ENCODE results near the gene CREB5. TPM values are rescaled to one million over a fixed set of nuclear protein-coding genes. Genes with fewer than 3 reads are reported as not detected.

CREB5 gene
- polyA plus RNA-seq, 1 donor: 12.9 TPM

DNA sequence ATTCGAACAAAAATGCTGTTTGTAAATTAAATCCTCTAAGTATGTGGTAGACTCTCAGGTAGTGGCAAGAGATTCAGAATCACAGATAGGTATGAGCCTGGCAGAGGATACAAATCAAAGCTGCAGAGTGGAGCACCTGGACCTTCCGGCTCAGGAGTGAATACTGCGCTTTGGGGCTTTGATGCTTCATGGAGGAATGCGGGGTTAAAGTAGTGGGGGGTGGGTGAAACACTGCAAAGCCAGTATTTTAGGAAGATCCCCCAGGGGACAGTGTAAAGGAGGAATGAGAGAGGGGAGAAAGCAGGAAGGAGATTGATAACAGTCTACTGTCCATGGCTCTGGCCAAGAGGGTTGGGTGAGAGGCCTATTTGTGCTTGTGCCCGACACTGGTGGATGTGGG lies 43.2 kb downstream of the CREB5 start:
- no peak overlapping the region for H3K4me3 ChIP-seq (ENCODE audit: low read length)
- no peaks in the 10 kb centered on the region for H3K36me3 ChIP-seq (ENCODE audit: control insufficient read depth, insufficient read depth, low read length)
- H3K9me3 ChIP-seq (ENCODE audit: control insufficient read depth, low read depth, low read length): no peaks in the 10 kb centered on the region
- H3K27ac ChIP-seq (ENCODE audit: low read length): no peak overlapping the region
- no peaks in the 10 kb centered on the region for H3K4me1 ChIP-seq (ENCODE audit: control insufficient read depth, insufficient read depth, low read length)
- no peaks in the 10 kb centered on the region for H3K27me3 ChIP-seq (ENCODE audit: control insufficient read depth, insufficient read depth, low read length)
- WGBS (ENCODE audit: insufficient coverage, low lambda C conversion rate): 100% methylated on average over 1 of the region's 5 CpGs
- no peak for DNase-seq

DNA sequence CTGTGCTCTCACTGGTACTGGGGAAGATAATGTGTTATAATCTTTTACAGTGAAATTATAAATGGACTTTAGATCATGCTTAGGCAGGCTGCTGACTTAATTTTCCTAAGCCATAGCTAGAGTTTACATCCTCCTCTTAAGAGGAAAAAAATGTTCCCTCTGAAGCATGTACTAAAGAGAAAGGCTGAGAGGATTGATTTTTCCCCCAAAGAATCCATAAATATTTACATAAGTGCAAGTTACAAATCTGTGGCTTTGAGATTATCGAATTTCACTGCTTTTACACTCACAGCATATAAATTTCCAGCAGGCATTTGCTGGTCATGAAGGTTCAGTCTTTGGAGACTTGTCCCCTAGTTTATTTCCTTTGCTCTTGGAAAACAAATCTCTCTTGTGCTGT lies 43.7 kb downstream of the CREB5 start:
- Histone ChIP-seq H3K27me3 (ENCODE audit: control insufficient read depth, insufficient read depth, low read length) (no peaks in the 10 kb centered on the region), H3K4me1 (ENCODE audit: control insufficient read depth, insufficient read depth, low read length) (no peaks in the 10 kb centered on the region), H3K27ac (ENCODE audit: low read length) (no peak overlapping the region), H3K4me3 (ENCODE audit: low read length) (no peak overlapping the region), H3K36me3 (ENCODE audit: control insufficient read depth, insufficient read depth, low read length) (no peaks in the 10 kb centered on the region), H3K9me3 (ENCODE audit: control insufficient read depth, low read depth, low read length) (no peaks in the 10 kb centered on the region)
- 40% methylated on average over 1 of the region's 1 CpG for WGBS (ENCODE audit: insufficient coverage, low lambda C conversion rate)
- DNase-seq: peak in 1 of 2 donors; percentile 2

DNA sequence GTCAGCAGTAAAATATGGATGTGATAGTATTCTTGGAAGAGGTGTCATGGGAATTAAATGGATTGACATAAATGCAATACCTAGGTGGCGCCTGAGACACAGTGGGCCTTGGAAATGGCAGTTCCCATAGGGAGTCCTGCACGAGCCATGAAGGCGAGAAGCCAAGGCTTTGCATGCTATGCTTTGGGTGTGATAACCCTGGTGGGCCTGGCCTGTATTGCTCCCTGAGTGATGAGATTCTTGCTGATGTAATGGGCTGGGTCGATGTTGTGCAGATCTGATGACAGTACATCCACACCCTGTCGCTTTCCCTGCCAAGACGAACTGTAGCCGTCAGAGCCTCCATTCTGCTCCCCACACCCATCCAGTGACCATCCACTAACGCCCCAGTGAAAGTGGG lies 46.4 kb downstream of the CREB5 start:
- no peaks in the 10 kb centered on the region for H3K36me3 ChIP-seq (ENCODE audit: control insufficient read depth, insufficient read depth, low read length)
- H3K9me3 ChIP-seq (ENCODE audit: control insufficient read depth, low read depth, low read length): no peaks in the 10 kb centered on the region
- no peak for DNase-seq
- no peaks in the 10 kb centered on the region for H3K27me3 ChIP-seq (ENCODE audit: control insufficient read depth, insufficient read depth, low read length)
- no peak overlapping the region for H3K27ac ChIP-seq (ENCODE audit: low read length)
- no peak overlapping the region for H3K4me3 ChIP-seq (ENCODE audit: low read length)
- no peaks in the 10 kb centered on the region for H3K4me1 ChIP-seq (ENCODE audit: control insufficient read depth, insufficient read depth, low read length)
- WGBS (ENCODE audit: insufficient coverage, low lambda C conversion rate): no CpG with 5 or more reads among the region's 8 CpGs

GRCh38 chr7:28459306-28459705 lies 47.0 kb downstream of the CREB5 start:
- no peak for DNase-seq
- Histone ChIP-seq H3K9me3 (ENCODE audit: control insufficient read depth, low read depth, low read length) (no peaks in the 10 kb centered on the region), H3K27me3 (ENCODE audit: control insufficient read depth, insufficient read depth, low read length) (no peaks in the 10 kb centered on the region), H3K27ac (ENCODE audit: low read length) (no peak overlapping the region), H3K36me3 (ENCODE audit: control insufficient read depth, insufficient read depth, low read length) (no peaks in the 10 kb centered on the region), H3K4me1 (ENCODE audit: control insufficient read depth, insufficient read depth, low read length) (no peaks in the 10 kb centered on the region), H3K4me3 (ENCODE audit: low read length) (no peak overlapping the region)
- WGBS (ENCODE audit: insufficient coverage, low lambda C conversion rate): no CpG with 5 or more reads among the region's 4 CpGs

DNA sequence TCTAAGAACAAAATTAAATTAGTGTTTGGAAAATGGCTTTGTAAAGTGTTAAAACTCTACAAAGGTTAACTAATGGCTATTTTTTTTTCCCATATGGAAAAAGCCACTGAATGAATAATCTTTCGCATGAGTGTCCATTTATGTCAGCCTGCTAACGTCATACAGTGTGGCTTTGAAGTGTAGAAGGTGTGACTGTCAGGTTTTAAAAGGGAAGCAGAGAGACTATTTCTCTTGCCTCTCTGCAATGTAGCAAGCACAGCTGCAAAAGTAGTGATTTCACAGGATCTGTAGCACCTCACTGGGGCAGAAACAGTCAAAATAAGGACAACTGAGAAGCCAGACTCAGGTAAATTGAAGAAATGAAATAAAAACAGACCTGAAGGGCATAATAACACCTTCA lies 53.4 kb downstream of the CREB5 start:
- no peaks in the 10 kb centered on the region for H3K36me3 ChIP-seq (ENCODE audit: control insufficient read depth, insufficient read depth, low read length)
- no peaks in the 10 kb centered on the region for H3K9me3 ChIP-seq (ENCODE audit: control insufficient read depth, low read depth, low read length)
- H3K4me1 ChIP-seq (ENCODE audit: control insufficient read depth, insufficient read depth, low read length): no peaks in the 10 kb centered on the region
- WGBS (ENCODE audit: insufficient coverage, low lambda C conversion rate): no CpG with 5 or more reads among the region's 2 CpGs
- H3K4me3 ChIP-seq (ENCODE audit: low read length): no peak overlapping the region
- no peak for DNase-seq
- no peaks in the 10 kb centered on the region for H3K27me3 ChIP-seq (ENCODE audit: control insufficient read depth, insufficient read depth, low read length)
- H3K27ac ChIP-seq (ENCODE audit: low read length): no peak overlapping the region

GRCh38 chr7:28466341-28466740 lies 54.0 kb downstream of the CREB5 start:
- DNase-seq: no peak
- Histone ChIP-seq H3K9me3 (ENCODE audit: control insufficient read depth, low read depth, low read length) (no peaks in the 10 kb centered on the region), H3K4me1 (ENCODE audit: control insufficient read depth, insufficient read depth, low read length) (no peaks in the 10 kb centered on the region), H3K4me3 (ENCODE audit: low read length) (no peak overlapping the region), H3K27me3 (ENCODE audit: control insufficient read depth, insufficient read depth, low read length) (no peaks in the 10 kb centered on the region), H3K36me3 (ENCODE audit: control insufficient read depth, insufficient read depth, low read length) (no peaks in the 10 kb centered on the region), H3K27ac (ENCODE audit: low read length) (no peak overlapping the region)
- 60% methylated on average over 1 of the region's 8 CpGs for WGBS (ENCODE audit: insufficient coverage, low lambda C conversion rate)

GRCh38 chr7:28466885-28467284 lies 54.6 kb downstream of the CREB5 start:
- Histone ChIP-seq H3K4me3 (ENCODE audit: low read length) (no peak overlapping the region), H3K9me3 (ENCODE audit: control insufficient read depth, low read depth, low read length) (no peaks in the 10 kb centered on the region), H3K4me1 (ENCODE audit: control insufficient read depth, insufficient read depth, low read length) (no peaks in the 10 kb centered on the region), H3K27me3 (ENCODE audit: control insufficient read depth, insufficient read depth, low read length) (no peaks in the 10 kb centered on the region), H3K27ac (ENCODE audit: low read length) (no peak overlapping the region), H3K36me3 (ENCODE audit: control insufficient read depth, insufficient read depth, low read length) (no peaks in the 10 kb centered on the region)
- no peak for DNase-seq
- no CpG with 5 or more reads among the region's 1 CpG for WGBS (ENCODE audit: insufficient coverage, low lambda C conversion rate)

DNA sequence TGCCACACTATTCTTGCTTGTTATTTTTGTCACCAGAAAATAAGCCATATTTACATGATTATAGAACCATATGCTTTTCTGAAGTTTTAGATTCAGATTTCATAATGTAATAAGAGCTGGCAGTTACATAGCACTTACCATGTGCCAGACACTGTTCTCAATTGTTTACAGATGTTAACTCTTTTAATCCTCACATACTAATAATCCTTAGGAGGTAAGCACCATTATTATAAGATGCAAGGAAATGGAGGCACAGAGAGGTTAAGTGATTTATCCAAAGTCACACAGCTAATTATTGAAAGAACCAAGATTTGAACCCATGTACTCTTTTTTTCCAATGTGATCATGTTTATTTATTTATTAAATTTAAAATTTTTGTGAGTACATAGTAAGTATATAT lies 57.2 kb downstream of the CREB5 start:
- no peak for DNase-seq
- Histone ChIP-seq H3K36me3 (ENCODE audit: control insufficient read depth, insufficient read depth, low read length) (no peaks in the 10 kb centered on the region), H3K4me3 (ENCODE audit: low read length) (no peak overlapping the region), H3K27me3 (ENCODE audit: control insufficient read depth, insufficient read depth, low read length) (peaks cover 8% of the 10 kb centered on the region), H3K9me3 (ENCODE audit: control insufficient read depth, low read depth, low read length) (no peaks in the 10 kb centered on the region), H3K4me1 (ENCODE audit: control insufficient read depth, insufficient read depth, low read length) (no peaks in the 10 kb centered on the region), H3K27ac (ENCODE audit: low read length) (no peak overlapping the region)

DNA sequence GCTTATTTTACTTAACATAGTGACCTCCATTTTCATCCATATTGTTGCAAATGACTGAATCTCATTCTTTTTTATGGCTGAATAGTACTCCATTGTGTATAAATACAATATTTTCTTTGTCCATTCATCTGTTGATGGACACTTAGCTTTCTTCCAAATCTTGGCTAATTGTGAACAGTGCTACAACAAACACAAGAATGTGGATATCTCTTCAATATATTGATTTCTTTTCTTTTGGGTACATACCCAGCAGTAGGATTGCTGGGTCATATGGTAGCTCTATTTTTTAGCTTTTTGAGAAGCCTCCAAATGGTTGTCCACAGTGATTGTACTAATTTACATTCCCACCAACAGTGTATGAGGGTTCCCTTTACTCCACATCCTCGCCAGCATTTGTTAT lies 58.0 kb downstream of the CREB5 start:
- H3K27me3 ChIP-seq (ENCODE audit: control insufficient read depth, insufficient read depth, low read length): peaks cover 9% of the 10 kb centered on the region
- H3K4me3 ChIP-seq (ENCODE audit: low read length): no peak overlapping the region
- no peaks in the 10 kb centered on the region for H3K9me3 ChIP-seq (ENCODE audit: control insufficient read depth, low read depth, low read length)
- no peaks in the 10 kb centered on the region for H3K4me1 ChIP-seq (ENCODE audit: control insufficient read depth, insufficient read depth, low read length)
- DNase-seq: no peak
- WGBS (ENCODE audit: insufficient coverage, low lambda C conversion rate): no CpG with 5 or more reads among the region's 1 CpG
- no peaks in the 10 kb centered on the region for H3K36me3 ChIP-seq (ENCODE audit: control insufficient read depth, insufficient read depth, low read length)
- H3K27ac ChIP-seq (ENCODE audit: low read length): no peak overlapping the region

- no CpG with 5 or more reads among the region's 6 CpGs for WGBS (ENCODE audit: insufficient coverage, low lambda C conversion rate)
These were observed 60.0 kb downstream of the CREB5 start for GRCh38 chr7:28472332-28472731.

GRCh38 chr7:28473571-28474281 lies 61.4 kb downstream of the CREB5 start:
- Histone ChIP-seq H3K27ac (ENCODE audit: low read length) (no peak overlapping the region), H3K9me3 (ENCODE audit: control insufficient read depth, low read depth, low read length) (no peaks in the 10 kb centered on the region), H3K27me3 (ENCODE audit: control insufficient read depth, insufficient read depth, low read length) (peaks cover 16% of the 10 kb centered on the region), H3K36me3 (ENCODE audit: control insufficient read depth, insufficient read depth, low read length) (no peaks in the 10 kb centered on the region), H3K4me1 (ENCODE audit: control insufficient read depth, insufficient read depth, low read length) (no peaks in the 10 kb centered on the region), H3K4me3 (ENCODE audit: low read length) (no peak overlapping the region)
- DNase-seq: no peak
- WGBS (ENCODE audit: insufficient coverage, low lambda C conversion rate): no CpG with 5 or more reads among the region's 8 CpGs

More at GRCh38 chr7:28472332-28472731, 60.0 kb downstream of the CREB5 start:
- no peaks in the 10 kb centered on the region for H3K4me1 ChIP-seq (ENCODE audit: control insufficient read depth, insufficient read depth, low read length)
- H3K27me3 ChIP-seq (ENCODE audit: control insufficient read depth, insufficient read depth, low read length): peaks cover 13% of the 10 kb centered on the region
- no peaks in the 10 kb centered on the region for H3K36me3 ChIP-seq (ENCODE audit: control insufficient read depth, insufficient read depth, low read length)
- no peaks in the 10 kb centered on the region for H3K9me3 ChIP-seq (ENCODE audit: control insufficient read depth, low read depth, low read length)
- H3K27ac ChIP-seq (ENCODE audit: low read length): no peak overlapping the region
- H3K4me3 ChIP-seq (ENCODE audit: low read length): no peak overlapping the region
- DNase-seq: no peak

All from large intestine (tissue), 3 donors.